Stimulated activated CD4-positive, alpha-beta T cell treated with anti-CD3 and anti-CD28 coated beads, Interleukin-15, amount 100 ng/mL, for 48 hours (primary cell): Measurements from ENCODE around the gene COL4A2.

ENCODE experiments used
- DNase-seq, 2 donors: peaks; one replicate each; pipeline ENCODE4 v3.0.0-alpha.2; 2020; ENCODE audit warnings: low read depth in 2 of 2

Gene COL4A2

DNA sequence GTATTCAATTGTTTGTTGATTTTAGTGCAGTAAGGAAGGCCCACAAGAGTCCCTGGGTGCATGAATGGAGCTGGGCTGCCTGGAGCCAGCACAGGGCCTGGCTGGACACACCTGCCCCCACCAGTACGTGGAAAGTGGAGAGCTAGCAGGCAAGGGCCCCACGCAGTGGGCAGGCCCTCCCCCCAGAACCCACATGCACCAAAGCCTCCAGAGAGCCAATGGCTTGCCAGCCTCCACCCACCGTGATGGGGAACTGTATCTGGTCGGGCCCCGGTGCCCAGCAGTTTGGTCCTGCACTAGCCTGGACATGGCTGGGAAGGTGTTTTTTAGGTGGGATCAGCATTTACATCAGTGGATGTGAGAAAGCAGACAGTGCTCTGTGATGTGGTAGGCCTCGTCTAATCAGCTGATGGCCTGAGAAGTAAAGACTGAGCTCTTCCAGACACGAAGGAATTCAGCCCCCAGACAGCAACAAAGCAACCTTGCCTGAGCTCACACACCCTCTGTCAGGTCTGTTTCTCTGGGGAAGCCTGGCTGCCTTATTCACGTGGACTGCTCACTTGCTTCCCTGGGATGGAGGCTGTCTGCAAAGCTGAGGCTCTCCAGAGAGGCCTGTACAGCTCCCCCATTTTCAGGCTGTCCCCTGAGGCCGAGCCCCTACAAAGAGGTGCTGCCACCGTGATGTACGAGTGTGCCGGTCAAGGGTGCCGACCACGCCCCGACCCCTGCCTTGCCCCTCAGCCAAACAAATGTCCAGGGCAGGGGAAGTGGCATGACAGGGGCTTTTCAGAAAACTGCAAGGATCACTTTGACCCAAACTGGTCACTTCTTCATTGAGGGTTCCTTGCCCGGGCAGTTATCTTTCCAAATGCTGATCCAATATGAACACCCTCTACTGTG is 226.9 kb downstream of the COL4A2 start:
- DNase-seq, result no peak

GRCh38 chr13:110535526-110535925 is 228.4 kb downstream of the COL4A2 start:
- DNase-seq, result no peak

DNA sequence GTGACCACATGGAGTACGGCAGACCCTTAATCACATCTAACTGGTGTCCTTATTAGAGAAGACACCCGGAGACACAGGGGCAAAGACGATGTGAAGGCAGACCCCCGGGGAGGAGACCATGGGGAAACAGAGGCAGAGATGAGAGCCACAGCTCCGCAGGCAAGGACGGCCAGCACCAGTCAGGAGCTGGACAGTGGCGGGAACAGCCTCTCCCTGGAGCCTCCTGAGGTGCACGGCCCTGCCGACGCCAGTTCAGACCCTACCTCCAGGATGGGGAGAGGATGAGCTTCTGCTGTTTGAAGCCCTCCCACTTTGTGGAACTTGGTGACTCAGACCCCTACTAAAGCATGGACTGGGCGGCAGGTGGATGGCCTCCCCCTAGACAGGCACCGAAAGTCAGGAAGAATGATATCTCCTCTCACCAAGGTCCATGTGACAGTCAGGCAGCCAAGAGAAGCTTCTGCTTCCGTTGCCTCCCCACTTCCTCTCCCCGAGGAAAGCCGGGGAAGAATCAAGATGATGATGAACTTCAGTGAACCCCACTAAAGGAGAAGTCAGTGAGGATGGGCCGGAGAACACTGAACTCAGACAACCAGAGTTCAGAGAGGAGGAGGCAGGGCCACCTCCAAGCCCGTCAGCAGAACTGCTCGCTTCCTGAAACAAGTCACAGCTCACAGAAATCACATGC is 229.1 kb downstream of the COL4A2 start:
- no peak for DNase-seq

DNA sequence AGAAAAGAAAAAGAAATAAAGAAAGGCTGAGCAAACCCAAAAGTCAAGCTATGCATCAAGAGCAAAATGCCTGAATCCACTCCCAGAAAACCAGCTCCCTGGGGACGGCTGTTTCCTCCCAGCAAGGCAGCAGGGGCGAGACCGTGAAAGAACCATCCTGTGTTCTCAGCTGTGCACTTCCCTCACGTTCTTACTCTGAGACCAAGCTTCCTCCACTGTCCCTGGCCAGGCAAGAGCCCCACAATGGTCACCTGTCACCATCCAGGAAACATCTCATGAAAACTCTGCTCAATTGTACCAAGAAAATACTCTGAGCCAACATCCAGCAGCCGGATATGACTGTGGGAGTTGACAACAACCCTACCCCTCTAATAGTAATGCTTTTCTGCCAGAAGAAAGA is 231.5 kb downstream of the COL4A2 start:
- DNase-seq, result no peak

DNA sequence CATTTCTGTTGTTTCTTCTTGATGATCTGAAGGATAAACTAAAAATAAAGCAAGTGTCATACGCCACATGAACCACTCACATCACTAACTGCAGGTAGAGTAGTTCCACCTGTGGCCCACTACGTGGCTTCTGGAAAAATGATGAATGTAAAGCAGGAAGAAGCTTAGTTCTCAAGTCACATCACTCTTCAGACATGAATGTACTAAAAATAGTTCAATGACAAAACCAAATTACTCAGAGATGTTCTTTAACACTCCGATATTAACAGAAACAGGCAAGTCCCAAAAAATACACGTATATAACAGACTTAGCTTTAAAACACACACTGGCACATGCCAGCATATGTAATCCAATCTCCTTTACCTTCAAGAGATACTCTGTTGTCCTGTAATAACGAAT is 232.8 kb downstream of the COL4A2 start:
- no peak for DNase-seq

DNA sequence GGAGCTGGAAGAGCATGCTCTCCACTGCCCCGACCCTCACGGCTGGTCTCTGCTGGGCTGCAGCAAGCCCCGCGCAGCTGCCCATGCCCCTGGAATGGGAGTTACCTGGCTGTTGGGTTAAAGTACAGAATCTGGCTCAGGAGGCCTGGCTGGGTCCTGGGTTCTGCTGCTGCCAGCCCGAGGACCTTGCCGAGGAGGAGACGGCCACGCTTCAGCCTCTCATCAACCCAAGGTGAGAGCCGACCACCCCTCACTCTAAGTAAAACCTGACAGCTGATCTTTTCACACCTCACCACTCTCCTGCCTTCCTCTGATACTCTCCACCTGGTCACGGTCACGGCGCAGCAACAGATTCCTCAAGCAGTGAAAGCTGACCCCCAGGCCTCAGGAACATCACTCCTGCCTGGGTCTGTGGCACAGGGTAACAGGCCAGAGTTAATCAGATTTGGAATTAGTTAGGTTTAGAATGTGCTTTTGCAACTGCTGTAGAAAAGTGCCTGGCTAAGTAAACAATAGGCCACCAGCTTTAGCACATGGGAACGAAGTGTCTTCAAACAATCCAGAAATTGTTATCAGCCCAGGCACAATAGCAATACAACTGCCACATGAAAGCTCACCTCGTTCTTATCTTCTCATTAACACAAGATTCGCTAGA is 233.9 kb downstream of the COL4A2 start:
- no peak for DNase-seq

GRCh38 chr13:110541526-110541920 is 234.4 kb downstream of the COL4A2 start:
- DNase-seq, result no peak

GRCh38 chr13:110542169-110542796 is 235.2 kb downstream of the COL4A2 start:
- DNase-seq, result no peak

GRCh38 chr13:110546378-110546777 is 239.3 kb downstream of the COL4A2 start:
- no peak for DNase-seq

- DNase-seq, result no peak
Observed at GRCh38 chr13:110546926-110547325, 239.8 kb downstream of the COL4A2 start.

DNA sequence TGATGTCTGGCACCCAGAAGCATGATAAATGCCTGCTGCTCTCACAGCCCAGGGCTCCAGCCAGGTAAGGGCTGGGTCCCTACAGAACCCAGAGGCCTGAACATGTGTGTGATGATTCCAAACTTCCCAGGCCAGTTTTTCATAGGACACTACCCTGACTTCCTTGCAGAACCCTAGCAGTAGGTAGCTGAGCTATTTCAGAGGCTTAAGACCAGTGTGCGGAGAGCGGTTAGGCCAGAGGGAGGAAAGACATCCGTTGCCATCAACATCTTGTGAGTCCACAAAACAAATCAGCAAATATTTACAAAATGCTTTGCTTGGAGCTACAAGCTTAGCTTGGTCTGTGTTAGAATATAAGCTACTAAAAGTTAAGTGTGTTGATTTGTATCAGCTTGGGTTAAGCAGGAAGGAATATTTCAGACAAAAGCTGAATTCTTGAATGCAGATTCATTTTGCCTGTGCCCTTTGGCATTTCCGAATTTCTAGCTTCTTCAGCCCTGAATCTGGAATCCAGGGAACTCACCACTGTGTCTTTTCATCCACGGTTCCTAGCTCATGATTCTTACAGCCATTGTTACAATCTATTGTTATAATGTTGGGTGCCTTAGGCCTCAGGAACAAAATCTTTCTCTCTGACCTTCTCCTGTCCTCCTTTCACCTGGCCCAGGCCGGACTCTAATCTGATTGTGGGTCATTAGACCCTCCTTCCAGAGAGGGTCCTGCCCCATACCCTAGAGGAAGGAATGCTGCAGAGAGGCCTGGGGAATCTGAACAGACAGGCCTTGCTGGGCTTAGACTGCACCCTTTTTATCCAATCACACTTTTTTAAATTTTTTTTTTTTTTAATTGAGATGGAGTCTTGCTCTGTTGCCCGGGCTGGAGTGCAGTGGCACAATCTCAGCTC is 242.1 kb downstream of the COL4A2 start:
- DNase-seq, result no peak

DNA sequence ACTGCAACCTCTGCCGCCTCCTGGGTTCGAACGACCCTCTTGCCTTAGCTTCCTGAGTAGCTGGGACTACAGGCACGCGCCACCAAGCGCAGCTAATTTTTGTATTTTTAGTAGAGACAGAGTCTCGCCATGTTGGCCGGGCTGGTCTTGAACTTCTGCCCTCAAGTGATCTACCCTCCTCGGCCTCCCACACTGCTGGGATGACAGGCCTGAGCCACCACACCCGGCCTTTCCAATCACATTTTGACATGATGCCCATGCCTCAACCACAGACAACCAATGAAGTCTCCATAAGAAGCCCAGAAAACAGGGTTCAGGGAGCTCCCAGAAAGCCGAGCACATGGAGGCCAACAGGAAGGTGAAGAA is 242.7 kb downstream of the COL4A2 start:
- DNase-seq, result no peak

DNA sequence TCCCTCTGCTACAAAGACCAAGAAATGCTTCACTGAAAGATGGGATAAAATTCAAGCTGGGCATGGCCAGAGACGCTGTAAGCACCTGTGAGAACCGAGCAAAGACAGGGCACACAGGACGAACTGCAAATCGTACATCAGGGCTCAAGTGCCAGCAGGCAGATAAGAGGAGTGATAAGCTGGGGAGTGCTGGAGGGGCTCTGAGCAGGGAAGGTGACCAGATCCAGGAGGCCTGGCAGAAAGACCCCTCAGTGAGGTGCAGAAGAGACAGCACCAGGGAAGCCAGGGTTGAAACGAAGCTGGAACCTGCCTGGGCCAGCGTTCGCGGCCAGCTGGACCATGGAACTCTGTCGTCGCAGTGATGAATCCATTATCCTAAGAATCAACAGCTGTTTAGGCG is 244.2 kb downstream of the COL4A2 start:
- DNase-seq, result no peak

GRCh38 chr13:110552767-110553166 is 245.7 kb downstream of the COL4A2 start:
- DNase-seq, result no peak

GRCh38 chr13:110553417-110553816 is 246.3 kb downstream of the COL4A2 start:
- DNase-seq, result no peak

GRCh38 chr13:110554227-110554836 is 247.2 kb downstream of the COL4A2 start:
- no peak for DNase-seq

- DNase-seq, result no peak
Observed at GRCh38 chr13:110554946-110555345, 247.9 kb downstream of the COL4A2 start.

- no peak for DNase-seq
Observed at GRCh38 chr13:110555601-110556223, 248.6 kb downstream of the COL4A2 start.

GRCh38 chr13:110556224-110556606 is 249.1 kb downstream of the COL4A2 start:
- no peak for DNase-seq

- DNase-seq, result no peak
Observed at GRCh38 chr13:110557082-110557481, 250.0 kb downstream of the COL4A2 start.
